T-helper 9 cell (primary cell): ENCODE measurements around the gene TAOK2.
"Not testable (repeated sequence)": the region's sequence is repeated elsewhere in the genome, so short reads cannot be mapped to it uniquely, and the experiment has no call there.

Experiments used
- DNase-seq: peaks from one replicate; pipeline ENCODE4 v3.0.0-alpha.2; 2020

The TAOK2 gene

GRCh38 chr16:30004811-30005242, 31.2 kb downstream of the TAOK2 start:
- no peak for DNase-seq

DNA sequence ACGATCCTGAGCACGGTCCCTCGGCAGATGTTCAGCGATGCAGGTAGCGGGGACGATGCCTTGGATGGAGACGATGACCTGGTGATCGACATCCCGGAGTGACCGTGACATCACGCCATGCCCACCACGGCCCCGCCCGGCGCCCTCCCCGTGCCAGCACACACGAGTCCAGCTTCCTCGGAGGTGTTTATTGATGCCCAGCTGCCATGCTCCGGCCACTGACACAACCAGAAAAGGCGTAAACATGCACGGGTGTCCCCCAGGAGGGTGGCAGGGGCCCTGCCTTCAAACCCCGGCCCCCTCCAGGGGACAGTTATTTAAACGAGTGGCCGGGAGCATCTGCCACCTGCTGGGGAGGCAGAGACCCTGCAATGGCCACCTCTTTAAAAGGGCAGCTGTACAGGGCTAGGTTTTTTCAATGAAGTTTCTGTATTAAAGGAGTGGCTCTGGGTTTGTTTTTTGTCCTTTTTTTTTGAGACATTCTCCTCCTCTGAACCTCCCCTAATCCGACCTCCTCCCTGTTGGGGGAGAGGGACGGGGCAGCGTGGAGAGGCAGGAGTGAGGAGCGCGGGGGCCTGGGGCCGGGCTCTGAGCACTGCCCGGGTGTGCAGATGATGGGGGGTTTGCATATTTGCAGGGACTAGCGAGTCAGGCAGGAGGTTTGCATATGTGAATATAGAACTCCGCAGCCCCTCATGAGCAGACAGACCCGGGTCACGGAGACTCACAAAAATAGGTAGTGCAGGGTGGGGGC, 31.9 kb downstream of the TAOK2 start:
- DNase-seq = no peak

DNA sequence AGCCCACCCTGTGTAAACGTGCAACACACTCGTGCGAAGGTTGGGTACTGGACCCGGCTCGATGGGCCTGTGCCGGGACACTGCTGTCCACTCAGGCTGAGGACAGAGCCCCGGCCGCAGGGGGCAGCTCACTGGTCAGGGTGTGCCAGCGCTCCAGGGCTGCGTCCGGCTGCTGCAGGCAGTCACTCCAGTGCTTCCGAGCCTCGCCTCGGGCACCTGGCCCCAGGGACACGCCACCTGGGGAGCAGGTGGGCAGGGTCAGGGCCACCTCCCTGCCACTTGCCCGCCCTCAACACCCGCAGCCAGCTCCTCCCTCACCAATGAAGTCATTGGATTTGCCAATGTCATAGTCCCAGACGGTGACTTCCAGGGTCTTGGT, 32.4 kb downstream of the TAOK2 start:
- DNase-seq = no peak

DNA sequence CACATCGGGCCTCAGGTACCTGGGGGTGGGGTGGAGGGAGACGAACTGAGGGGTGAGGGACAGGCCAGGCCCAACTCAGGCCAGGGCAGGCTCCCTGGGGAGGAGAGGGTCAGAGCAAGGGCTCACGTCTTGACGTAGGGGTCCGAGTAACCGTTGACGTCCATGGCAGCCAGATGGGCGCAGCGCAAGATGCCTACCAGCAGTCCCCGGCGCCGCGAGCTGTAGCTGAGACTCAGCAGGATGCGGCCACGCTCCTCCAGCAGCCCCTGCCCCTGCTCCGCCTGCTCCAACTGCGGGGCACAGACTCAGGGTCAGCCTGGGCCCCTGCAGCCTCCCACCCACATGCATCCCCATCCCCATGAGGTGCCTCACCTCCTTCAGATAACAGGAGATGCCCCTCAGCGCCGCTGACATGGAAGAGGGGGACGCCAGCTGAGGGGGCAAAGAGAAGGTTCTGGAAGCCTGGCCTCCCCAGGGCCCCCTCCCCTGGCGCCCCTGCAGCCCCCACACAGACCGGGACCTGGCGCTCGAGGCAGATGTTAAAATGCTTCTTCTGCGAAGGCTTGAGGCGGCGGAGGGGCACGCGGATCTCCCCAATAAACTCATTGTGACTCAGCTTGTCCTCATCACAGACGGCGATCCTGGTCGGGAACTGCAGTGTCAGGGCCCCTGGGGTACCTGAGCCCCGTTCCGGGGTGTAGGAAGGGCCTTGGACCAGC, 33.1 kb downstream of the TAOK2 start:
- DNase-seq = no peak

DNA sequence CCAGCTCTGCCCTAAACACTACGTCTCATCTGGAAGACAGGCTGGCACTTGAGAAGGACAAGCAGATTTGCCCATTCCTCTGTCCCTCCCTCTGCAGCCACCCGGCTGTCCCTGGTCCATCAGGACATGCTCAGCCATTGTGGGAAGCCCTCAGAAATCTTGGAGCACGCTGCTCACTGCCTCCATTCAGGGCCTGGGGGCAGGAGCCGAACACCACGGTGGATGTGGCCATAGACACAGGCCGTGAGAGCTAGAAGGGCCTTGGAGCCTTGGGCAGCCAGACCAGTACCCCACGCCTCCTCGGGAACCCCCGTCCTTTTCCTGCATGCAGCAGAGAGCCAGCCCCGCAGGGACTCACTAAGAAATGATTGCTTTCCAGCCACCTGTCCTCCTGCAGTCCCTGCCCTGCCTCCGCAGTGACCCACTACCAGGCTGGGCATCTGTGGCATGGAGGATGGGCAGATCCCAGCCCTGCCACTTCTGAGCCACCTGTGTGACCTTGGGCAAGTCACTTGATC, 33.8 kb downstream of the TAOK2 start:
- DNase-seq = no peak

GRCh38 chr16:30009085-30009862, 35.6 kb downstream of the TAOK2 start:
- DNase-seq = no peak

DNA sequence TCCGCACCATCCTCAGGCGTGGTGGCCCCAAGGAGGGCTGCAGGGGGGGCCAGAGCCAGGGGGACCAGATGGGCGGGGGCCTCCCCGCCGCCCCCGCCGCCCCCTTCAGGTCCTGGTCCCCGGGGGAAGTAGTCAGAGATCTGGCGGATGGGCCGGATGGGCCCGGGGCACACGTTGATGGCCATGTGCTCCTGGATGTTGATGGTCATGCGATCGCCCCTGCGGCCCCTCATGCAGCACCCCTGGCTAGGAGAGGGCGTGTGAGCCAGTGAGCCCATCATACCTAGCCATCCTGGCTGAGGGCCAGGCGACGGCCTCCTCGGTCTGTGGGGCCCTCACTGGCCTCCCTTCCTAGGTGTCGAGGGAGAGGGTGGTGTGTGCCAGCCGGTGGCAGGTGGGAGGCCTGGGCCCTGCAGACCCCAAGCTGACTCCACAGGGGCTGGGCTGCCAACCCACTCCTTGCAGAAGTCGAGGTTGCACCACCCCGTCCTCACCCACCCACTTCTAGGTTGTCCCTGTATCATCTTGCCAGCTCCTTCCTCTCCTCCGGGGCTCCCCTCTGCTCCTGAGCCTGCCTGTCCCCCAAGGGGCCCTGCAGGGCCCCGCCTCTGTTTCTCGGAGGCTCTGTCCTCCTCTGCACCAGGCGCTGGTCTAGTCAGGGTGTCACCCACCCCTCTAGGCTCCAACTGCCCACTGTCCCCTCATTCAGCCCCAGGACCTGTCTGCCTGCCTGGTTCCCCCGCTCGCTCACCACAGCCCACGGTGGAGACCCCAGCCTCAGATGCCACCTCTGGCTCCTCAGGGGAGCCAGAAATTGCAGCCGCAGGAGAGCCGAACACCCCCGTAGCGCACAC, 36.5 kb downstream of the TAOK2 start:
- DNase-seq = no peak

DNA sequence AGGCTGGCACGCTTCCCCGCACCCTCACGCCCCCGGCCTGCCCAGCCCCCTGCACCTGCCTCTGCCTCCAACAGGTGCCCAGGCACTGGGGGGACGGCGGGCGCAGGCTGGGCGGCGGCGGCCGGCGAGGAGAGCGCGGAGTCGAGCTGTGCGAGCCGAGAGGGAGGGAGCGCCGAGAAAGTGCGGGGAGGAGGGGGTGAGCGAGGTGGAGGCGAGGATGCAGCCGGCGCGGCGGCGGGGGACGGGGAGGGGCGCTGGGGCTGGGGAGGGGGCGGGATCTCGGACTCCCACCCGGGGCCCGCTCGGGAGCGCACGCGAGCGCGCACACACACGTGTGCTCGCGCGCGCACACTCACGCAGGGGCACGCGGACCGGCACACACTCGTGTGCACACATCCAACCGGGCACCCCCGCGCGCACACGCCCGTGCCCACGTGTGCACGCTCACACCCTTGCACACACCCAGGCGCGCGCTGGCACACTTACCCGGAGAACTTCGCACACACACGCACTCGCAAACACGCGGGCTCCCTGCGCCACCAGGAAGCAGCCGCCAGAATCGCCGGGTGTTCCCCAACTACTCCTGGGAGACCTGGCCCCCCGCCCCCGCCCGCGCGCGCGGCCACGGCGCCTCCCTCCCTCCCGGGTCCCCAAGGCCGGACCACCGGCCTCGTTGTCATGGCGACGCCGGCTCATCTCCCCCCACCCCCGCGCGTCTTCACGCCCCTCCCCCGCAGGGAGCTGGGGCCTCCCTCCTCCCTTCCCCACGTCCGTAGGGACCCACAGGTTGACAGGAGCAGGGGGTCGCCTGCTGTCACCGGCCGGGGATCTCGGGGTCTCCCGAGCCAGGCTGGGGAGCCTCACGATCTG, 37.4 kb downstream of the TAOK2 start, which contains the start of gene DOC2A:
Gene DOC2A, minus strand, starts transcription at position 184 of the 870 bp plus-strand sequence. CDS start 805 bp downstream, outside the sequence.
- DNase-seq = no peak

DNA sequence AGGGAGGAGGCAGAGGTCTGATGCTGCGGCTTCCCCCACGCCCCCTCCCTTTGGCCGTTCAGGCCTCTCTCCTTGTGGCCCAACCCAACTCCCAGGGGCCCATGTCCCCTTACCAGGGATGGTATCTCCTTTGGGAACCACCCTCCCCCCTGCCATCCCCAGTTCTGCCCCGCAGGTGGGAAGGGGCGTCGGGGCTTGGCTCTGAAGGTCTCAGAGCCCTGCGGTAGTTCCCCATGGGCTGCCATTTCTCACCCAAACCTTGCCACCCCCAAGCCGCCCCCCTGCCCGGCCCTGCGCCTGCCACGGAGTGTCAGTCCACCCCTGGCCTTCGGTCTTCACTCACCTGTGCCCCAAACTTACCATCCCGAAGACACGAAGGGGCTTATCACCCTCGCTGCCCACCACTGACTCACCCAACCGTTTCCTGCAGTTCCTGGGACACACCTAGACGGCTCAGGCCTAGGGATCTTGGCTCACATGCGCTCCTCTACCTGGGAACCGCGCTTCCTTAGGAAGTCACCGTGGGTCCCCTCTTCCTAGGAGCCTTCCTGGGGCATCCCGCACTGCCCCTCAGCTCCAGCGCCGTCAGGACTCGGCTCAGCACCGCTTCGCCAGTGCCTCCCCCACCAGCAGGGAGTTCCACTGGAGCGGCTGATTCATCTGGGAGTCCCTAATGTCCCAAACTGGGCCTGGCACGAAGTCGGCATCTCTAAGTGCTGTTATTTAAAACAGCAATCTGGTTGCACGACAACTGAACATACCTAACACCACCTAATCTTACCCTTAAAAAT, 38.2 kb downstream of the TAOK2 start:
- no peak for DNase-seq

DNA sequence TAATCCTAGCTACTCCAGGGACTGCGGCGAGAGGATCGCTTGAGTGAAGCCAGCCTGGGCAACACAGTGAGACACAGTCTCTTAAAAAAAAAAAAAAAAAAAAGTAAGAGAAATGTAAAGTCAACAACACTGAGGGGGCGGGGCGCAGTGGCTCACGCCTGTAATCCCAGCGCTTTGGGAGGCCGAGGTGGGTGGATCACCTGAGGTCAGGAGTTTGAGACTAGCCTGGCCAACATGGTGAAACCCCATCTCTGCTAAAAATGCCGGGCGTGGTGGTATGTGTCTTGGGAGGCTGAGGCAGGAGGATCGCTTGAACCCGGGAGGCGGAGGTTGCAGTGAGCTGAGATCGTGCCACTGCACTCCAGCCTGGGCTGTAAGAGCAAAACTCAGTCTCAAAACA, 38.9 kb downstream of the TAOK2 start:
- DNase-seq = not testable (repeated sequence)

DNA sequence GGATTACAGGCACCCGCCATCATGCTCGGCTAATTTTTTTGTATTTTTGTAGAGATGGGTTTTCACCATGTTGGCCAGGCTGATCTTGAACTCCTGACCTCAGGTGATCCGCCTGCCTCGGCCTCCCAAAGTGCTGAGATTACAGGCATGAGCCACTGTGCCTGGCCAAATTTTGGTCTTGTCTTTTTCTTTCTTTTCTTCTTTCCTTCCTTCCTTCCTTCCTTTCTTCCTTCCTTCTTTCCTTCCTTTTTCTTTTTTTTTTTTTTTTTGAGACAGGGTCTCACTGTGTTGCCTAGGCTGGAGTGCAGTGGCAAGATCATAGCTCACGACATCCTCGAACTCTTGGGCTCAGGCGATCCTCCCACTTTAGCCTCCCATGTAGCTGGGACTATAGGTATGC, 41.8 kb downstream of the TAOK2 start:
- not testable (repeated sequence) for DNase-seq

- DNase-seq = no peak
Observed at GRCh38 chr16:30016555-30017276, 43.0 kb downstream of the TAOK2 start.

GRCh38 chr16:30017277-30017656, 43.6 kb downstream of the TAOK2 start:
- no peak for DNase-seq

GRCh38 chr16:30017937-30018336, 44.3 kb downstream of the TAOK2 start:
- DNase-seq = not testable (repeated sequence)

- DNase-seq = no peak
Observed at GRCh38 chr16:30018731-30019158, 45.1 kb downstream of the TAOK2 start.

GRCh38 chr16:30022887-30023286, 49.2 kb downstream of the TAOK2 start, which contains the start of gene C16orf92:
C16orf92 (plus strand) TSS chr16:30023198; CDS start chr16:30023341, 143 bp downstream.
- no peak for DNase-seq

- DNase-seq = no peak
Observed at GRCh38 chr16:30023586-30023985, 49.9 kb downstream of the TAOK2 start.

DNA sequence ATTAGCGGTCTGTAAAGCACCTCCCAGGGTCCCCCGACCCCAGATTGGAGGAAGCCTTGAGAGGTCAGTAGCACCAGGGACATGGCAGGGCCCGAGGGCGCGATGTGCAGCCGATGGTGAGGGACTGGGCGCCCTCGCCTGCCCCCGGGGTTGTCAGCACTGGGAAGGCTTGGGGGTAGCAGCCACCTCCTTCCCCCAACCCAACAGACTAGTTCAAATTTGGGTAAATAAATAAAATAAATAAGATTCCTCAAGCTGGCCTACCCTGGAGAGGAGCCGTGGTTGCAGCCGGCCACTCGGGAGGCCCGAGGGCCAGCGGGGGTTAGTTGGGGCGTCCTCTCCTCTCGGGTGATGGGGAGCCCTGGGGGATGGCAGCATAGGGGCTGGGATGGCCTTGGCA, 50.8 kb downstream of the TAOK2 start:
- no peak for DNase-seq

GRCh38 chr16:30025156-30025555, 51.5 kb downstream of the TAOK2 start:
- no peak for DNase-seq
